Parathyroid adenoma (tissue), 2 donors: ENCODE data around the gene BIN1.

Source experiments
- H2AFZ ChIP-seq: fragments of 300-600 bp; sonication (generic); one replicate; pipeline ENCODE4 v1.7.0; 2017; ENCODE audit warnings: antibody characterized with exemption, mild to moderate bottlenecking
- H3K27ac ChIP-seq: fragments of 300-600 bp; sonication (generic); one replicate; pipeline ENCODE4 v1.7.0; 2017
- H3K27me3 ChIP-seq: fragments of 300-600 bp; sonication (generic); one replicate; pipeline ENCODE4 v1.7.0; 2017; ENCODE audit warnings: low read length; ENCODE audit not compliant: control insufficient read depth, insufficient read depth
- H3K36me3 ChIP-seq: fragments of 300-600 bp; sonication (generic); one replicate; pipeline ENCODE4 v1.7.0; 2017; ENCODE audit warnings: low read length; ENCODE audit not compliant: control insufficient read depth, insufficient read depth
- H3K4me1 ChIP-seq: fragments of 300-600 bp; sonication (generic); one replicate; pipeline ENCODE4 v1.7.0; 2017; ENCODE audit warnings: control low read depth
- H3K4me2 ChIP-seq: fragments of 300-600 bp; sonication (generic); one replicate; pipeline ENCODE4 v1.7.0; 2017; ENCODE audit warnings: low read length
- H3K4me3 ChIP-seq: fragments of 300-600 bp; sonication (generic); one replicate; pipeline ENCODE4 v1.7.0; 2017; ENCODE audit warnings: low read depth, low read length
- H3K79me2 ChIP-seq: fragments of 300-600 bp; sonication (generic); one replicate; pipeline ENCODE4 v1.7.0; 2017; ENCODE audit warnings: control low read depth
- H3K9ac ChIP-seq: fragments of 300-600 bp; sonication (generic); one replicate; pipeline ENCODE4 v1.7.0; 2017; ENCODE audit warnings: mild to moderate bottlenecking
- H3K9me3 ChIP-seq: fragments of 300-600 bp; sonication (generic); one replicate; pipeline ENCODE4 v1.7.0; 2017; ENCODE audit warnings: low read length; ENCODE audit not compliant: control insufficient read depth
- TF ChIP-seq, protein P1 (sequence below): fragments of 300-600 bp; sonication (generic); IDR thresholded peaks from one replicate; pipeline ENCODE4 v1.7.0; 2017; ENCODE audit warnings: antibody characterized with exemption, mild to moderate bottlenecking
- donor health status: primary hyperparathyroidism.

Gene BIN1

GRCh38 chr2:127004893-127005600 is 101.9 kb downstream of the BIN1 start:
- no peaks in the 10 kb centered on the region for H3K9me3 ChIP-seq
- no peaks in the 10 kb centered on the region for H3K79me2 ChIP-seq
- no peaks in the 10 kb centered on the region for H3K27me3 ChIP-seq
- TF ChIP-seq, protein P1, sequence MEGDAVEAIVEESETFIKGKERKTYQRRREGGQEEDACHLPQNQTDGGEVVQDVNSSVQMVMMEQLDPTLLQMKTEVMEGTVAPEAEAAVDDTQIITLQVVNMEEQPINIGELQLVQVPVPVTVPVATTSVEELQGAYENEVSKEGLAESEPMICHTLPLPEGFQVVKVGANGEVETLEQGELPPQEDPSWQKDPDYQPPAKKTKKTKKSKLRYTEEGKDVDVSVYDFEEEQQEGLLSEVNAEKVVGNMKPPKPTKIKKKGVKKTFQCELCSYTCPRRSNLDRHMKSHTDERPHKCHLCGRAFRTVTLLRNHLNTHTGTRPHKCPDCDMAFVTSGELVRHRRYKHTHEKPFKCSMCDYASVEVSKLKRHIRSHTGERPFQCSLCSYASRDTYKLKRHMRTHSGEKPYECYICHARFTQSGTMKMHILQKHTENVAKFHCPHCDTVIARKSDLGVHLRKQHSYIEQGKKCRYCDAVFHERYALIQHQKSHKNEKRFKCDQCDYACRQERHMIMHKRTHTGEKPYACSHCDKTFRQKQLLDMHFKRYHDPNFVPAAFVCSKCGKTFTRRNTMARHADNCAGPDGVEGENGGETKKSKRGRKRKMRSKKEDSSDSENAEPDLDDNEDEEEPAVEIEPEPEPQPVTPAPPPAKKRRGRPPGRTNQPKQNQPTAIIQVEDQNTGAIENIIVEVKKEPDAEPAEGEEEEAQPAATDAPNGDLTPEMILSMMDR, result no peak
- H3K9ac ChIP-seq, result no peak overlapping the region
- no peaks in the 10 kb centered on the region for H3K36me3 ChIP-seq
- no peaks in the 10 kb centered on the region for H3K4me1 ChIP-seq
- no peak overlapping the region for H3K4me3 ChIP-seq
- no peak overlapping the region for H2AFZ ChIP-seq
- H3K4me2 ChIP-seq, result no peak overlapping the region
- H3K27ac ChIP-seq, result no peak overlapping the region

DNA sequence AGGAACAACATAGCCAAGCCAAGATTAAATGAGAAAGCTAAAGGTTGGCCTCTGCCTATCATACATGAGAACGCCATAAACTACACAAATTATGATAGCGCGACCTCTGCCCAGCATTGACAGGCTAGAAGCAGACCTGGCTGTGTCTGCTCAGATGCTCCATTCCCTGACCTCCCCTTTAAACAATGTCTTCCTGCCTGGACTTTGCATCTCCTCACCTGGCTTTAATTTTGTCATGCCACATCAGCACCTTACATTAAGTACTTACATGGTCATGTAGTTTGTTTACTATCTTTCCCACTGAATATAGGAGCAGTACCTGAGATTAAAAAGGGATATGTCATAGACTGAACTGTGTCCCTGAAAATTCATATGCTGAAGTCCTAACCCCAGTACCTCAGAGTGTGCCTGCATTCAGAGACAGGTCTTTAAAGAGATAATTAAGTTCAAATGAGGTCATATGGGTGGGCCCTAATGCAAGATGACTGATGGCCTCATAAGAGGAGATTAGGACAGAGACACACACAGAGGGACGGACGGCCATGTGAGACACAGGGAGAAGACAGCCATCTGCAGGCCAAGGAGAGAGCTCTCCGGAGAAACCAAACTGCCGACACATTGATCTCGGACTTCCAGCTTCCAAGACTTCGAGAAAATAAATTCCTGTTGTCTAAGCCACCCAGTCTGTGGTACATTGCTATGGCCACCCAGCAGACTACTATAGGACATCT is 103.7 kb downstream of the BIN1 start:
- Histone ChIP-seq H3K4me3 (no peak overlapping the region), H3K4me2 (no peak overlapping the region), H3K36me3 (no peaks in the 10 kb centered on the region), H3K4me1 (no peaks in the 10 kb centered on the region), H3K9me3 (no peaks in the 10 kb centered on the region), H3K9ac (no peak overlapping the region), H2AFZ (no peak overlapping the region), H3K79me2 (no peaks in the 10 kb centered on the region), H3K27me3 (no peaks in the 10 kb centered on the region), H3K27ac (no peak overlapping the region)
- TF ChIP-seq, protein P1, result no peak

GRCh38 chr2:127001751-127002150 is 105.2 kb downstream of the BIN1 start:
- H3K9ac ChIP-seq, result no peak overlapping the region
- TF ChIP-seq, protein P1, result no peak
- H3K9me3 ChIP-seq, result no peaks in the 10 kb centered on the region
- H3K27me3 ChIP-seq, result no peaks in the 10 kb centered on the region
- no peaks in the 10 kb centered on the region for H3K36me3 ChIP-seq
- no peaks in the 10 kb centered on the region for H3K79me2 ChIP-seq
- H2AFZ ChIP-seq, result no peak overlapping the region
- H3K4me3 ChIP-seq, result no peak overlapping the region
- H3K4me2 ChIP-seq, result no peak overlapping the region
- no peaks in the 10 kb centered on the region for H3K4me1 ChIP-seq
- no peak overlapping the region for H3K27ac ChIP-seq

- H3K27ac ChIP-seq, result no peak overlapping the region
- H3K4me3 ChIP-seq, result no peak overlapping the region
- no peaks in the 10 kb centered on the region for H3K27me3 ChIP-seq
- no peaks in the 10 kb centered on the region for H3K4me1 ChIP-seq
- no peak overlapping the region for H3K9ac ChIP-seq
- TF ChIP-seq, protein P1, result no peak
- H3K36me3 ChIP-seq, result no peaks in the 10 kb centered on the region
- H3K9me3 ChIP-seq, result no peaks in the 10 kb centered on the region
- H3K79me2 ChIP-seq, result no peaks in the 10 kb centered on the region
- no peak overlapping the region for H3K4me2 ChIP-seq
- no peak overlapping the region for H2AFZ ChIP-seq
These were observed 106.0 kb downstream of the BIN1 start for GRCh38 chr2:127000937-127001336.
